SU-DHL-6 (cell line): ENCODE measurements around the gene LIN52.

Source experiments
- H2AFZ ChIP-seq: fragments of 200-600 bp; sonication (generic); 2 replicates; pipeline ENCODE4 v1.6.1; 2014; ENCODE audit warnings: low read depth, mild to moderate bottlenecking, moderate library complexity, mixed read lengths, antibody characterized with exemption, low read length; ENCODE audit not compliant: severe bottlenecking
- H3F3A ChIP-seq: fragments of 200-600 bp; shearing (Covaris generic); 2 replicates; pipeline ENCODE4 v1.6.0; 2016; ENCODE audit warnings: antibody characterized with exemption, mild to moderate bottlenecking; ENCODE audit not compliant: insufficient read depth
- H3K27ac ChIP-seq: fragments of 200-600 bp; sonication (generic); 2 replicates; pipeline ENCODE4 v1.5.1; 2016; ENCODE audit warnings: low read depth, mild to moderate bottlenecking, low read length, moderate library complexity, mixed read lengths
- H3K27me3 ChIP-seq: fragments of 200-600 bp; sonication (generic), shearing (Covaris generic); 2 replicates; pipeline ENCODE4 v1.6.0; 2014; ENCODE audit warnings: mild to moderate bottlenecking, low read length
- H3K36me3 ChIP-seq: fragments of 200-600 bp; sonication (generic); 2 replicates; pipeline ENCODE4 v1.6.1; 2014; ENCODE audit warnings: mild to moderate bottlenecking, low read length, mixed read lengths
- H3K4me2 ChIP-seq: fragments of 300-600, 200-600 bp; shearing (Covaris generic), sonication (generic); 2 replicates; pipeline ENCODE4 v1.6.0; 2014; ENCODE audit warnings: low read length, low read depth, mild to moderate bottlenecking; ENCODE audit not compliant: poor library complexity, severe bottlenecking
- H3K4me3 ChIP-seq: fragments of 200-600 bp; sonication (generic); 2 replicates; pipeline ENCODE4 v1.5.1; 2014; ENCODE audit warnings: antibody characterized with exemption, low read length, mild to moderate bottlenecking, mixed read lengths; ENCODE audit not compliant: insufficient read depth, poor library complexity, severe bottlenecking
- H3K79me2 ChIP-seq: fragments of 200-600 bp; sonication (generic); 2 replicates; pipeline ENCODE4 v1.6.1; 2014; ENCODE audit warnings: mild to moderate bottlenecking, low read length, moderate library complexity; ENCODE audit not compliant: insufficient read depth
- H3K9ac ChIP-seq: fragments of 200-600 bp; sonication (generic); 2 replicates; pipeline ENCODE4 v1.7.0; 2014; ENCODE audit warnings: mild to moderate bottlenecking, low read length
- H3K9me2 ChIP-seq: fragments of 200-600 bp; sonication (generic); replicated peaks from 2 replicates; pipeline ENCODE4 v1.6.1; 2014; ENCODE audit warnings: low read length; ENCODE audit not compliant: insufficient read depth
- H3K9me3 ChIP-seq: fragments of 200-600 bp; sonication (generic); 2 replicates; pipeline ENCODE4 v1.6.1; 2014; ENCODE audit warnings: low read length, mixed read lengths; ENCODE audit not compliant: insufficient read depth
- H4K20me1 ChIP-seq: fragments of 200-600 bp; sonication (generic); 2 replicates; pipeline ENCODE4 v1.6.1; 2014; ENCODE audit warnings: low read depth, mild to moderate bottlenecking, antibody characterized with exemption, low read length, moderate library complexity, mixed read lengths
- EZH2phosphoT487 ChIP-seq: fragments of 200-600 bp; sonication (generic), shearing (Covaris generic); conservative IDR thresholded peaks from 2 replicates; pipeline ENCODE4 v1.6.1; 2018; ENCODE audit warnings: mild to moderate bottlenecking, antibody characterized with exemption, low read length, moderate library complexity, mixed read lengths
- TF ChIP-seq, protein P1 (sequence below): fragments of 200-600 bp; sonication (generic); IDR thresholded peaks from one replicate; pipeline ENCODE4 v1.5.1; 2017; ENCODE audit warnings: antibody characterized with exemption, mild to moderate bottlenecking, low read length, moderate library complexity; ENCODE audit not compliant: insufficient read depth, poor library complexity, severe bottlenecking

The LIN52 gene

DNA sequence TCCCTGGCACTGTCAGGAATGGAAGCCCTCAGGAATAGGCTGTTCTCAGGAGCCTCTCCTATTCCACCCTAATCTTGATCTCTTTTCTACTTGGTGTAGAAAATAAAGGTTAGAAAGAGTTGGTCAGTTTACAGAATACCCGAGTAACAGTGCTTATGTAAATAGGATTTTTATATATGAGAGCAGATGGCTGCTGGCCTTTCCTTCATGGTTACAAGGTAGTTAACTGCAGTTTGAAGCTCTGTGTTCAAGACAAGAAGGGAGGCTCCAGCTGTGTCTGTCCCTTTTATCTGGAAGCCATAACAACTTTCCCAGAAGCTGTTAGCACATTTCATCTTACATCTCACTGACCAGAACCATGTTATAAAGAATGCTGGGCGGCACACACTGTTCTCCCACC is 42.5 kb upstream of the LIN52 start:
- Histone ChIP-seq H2AFZ (no peak overlapping the region), H3K27ac (no peak overlapping the region), H4K20me1 (no peaks in the 10 kb centered on the region), H3F3A (peaks cover 3% of the 10 kb centered on the region; the same call in 1 of the 2 replicates), H3K36me3 (no peaks in the 10 kb centered on the region), H3K9me2 (no peaks in the 10 kb centered on the region), H3K9ac (no peak overlapping the region), H3K4me3 (no peak overlapping the region), H3K4me2 (no peak overlapping the region), H3K79me2 (no peaks in the 10 kb centered on the region), H3K9me3 (no peaks in the 10 kb centered on the region), H3K27me3 (no peaks in the 10 kb centered on the region)
- TF ChIP-seq EZH2phosphoT487, result no peak
- TF ChIP-seq, protein P1, sequence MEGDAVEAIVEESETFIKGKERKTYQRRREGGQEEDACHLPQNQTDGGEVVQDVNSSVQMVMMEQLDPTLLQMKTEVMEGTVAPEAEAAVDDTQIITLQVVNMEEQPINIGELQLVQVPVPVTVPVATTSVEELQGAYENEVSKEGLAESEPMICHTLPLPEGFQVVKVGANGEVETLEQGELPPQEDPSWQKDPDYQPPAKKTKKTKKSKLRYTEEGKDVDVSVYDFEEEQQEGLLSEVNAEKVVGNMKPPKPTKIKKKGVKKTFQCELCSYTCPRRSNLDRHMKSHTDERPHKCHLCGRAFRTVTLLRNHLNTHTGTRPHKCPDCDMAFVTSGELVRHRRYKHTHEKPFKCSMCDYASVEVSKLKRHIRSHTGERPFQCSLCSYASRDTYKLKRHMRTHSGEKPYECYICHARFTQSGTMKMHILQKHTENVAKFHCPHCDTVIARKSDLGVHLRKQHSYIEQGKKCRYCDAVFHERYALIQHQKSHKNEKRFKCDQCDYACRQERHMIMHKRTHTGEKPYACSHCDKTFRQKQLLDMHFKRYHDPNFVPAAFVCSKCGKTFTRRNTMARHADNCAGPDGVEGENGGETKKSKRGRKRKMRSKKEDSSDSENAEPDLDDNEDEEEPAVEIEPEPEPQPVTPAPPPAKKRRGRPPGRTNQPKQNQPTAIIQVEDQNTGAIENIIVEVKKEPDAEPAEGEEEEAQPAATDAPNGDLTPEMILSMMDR, result no peak

DNA sequence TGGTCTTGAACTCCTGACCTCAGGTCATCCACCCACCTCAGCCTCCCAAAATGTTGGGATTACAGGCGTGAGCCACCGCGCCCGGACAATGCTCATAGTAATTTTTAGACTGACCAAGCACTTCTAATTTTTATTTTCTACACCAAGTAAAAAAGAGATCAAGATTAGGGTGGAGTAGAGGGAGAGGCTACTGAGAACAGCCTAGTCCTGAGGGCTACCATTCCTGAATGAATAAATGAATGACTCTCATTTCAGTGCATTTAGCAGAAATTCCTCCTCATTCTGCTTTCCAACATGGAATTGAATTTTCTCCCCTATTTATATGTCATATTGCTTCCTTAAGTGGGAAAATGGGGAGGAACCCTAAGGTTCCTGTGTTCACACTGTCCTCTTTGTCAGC is 39.2 kb upstream of the LIN52 start:
- H3K9ac ChIP-seq, result no peak overlapping the region
- H3K4me2 ChIP-seq, result no peak overlapping the region
- no peaks in the 10 kb centered on the region for H3K36me3 ChIP-seq
- H3K27me3 ChIP-seq, result no peaks in the 10 kb centered on the region
- no peaks in the 10 kb centered on the region for H3K79me2 ChIP-seq
- H3K9me3 ChIP-seq, result no peaks in the 10 kb centered on the region
- no peaks in the 10 kb centered on the region for H4K20me1 ChIP-seq
- no peak for TF ChIP-seq EZH2phosphoT487
- TF ChIP-seq, protein P1, result no peak
- H3K27ac ChIP-seq, result no peak overlapping the region
- H3K9me2 ChIP-seq, result no peaks in the 10 kb centered on the region
- H2AFZ ChIP-seq, result no peak overlapping the region
- no peaks in the 10 kb centered on the region for H3F3A ChIP-seq
- no peak overlapping the region for H3K4me3 ChIP-seq

DNA sequence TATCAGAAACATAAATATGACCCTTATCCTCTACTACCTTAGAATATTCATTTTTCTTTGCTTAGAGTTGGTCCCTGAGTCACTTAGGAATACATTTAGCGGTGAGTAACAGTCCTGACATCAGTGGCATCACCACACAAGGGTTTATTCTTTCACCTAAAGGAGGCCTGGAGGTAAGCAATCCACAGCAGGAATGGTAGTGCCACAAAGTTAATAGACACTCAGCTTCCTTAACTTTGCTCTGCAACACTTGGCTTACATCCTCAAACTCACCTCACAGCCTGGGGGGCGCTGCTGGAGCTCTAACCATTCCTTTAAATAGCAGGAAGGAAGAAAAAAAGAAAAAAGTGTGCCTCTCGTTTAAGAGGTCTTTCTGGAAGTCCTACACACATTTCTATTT is 36.5 kb upstream of the LIN52 start:
- Histone ChIP-seq H3K27ac (no peak overlapping the region), H3K9me3 (no peaks in the 10 kb centered on the region), H3K4me3 (no peak overlapping the region), H3K4me2 (no peak overlapping the region), H3F3A (no peaks in the 10 kb centered on the region), H3K9me2 (no peaks in the 10 kb centered on the region), H3K36me3 (no peaks in the 10 kb centered on the region), H3K79me2 (no peaks in the 10 kb centered on the region), H2AFZ (no peak overlapping the region), H4K20me1 (no peaks in the 10 kb centered on the region), H3K27me3 (no peaks in the 10 kb centered on the region), H3K9ac (no peak overlapping the region)
- TF ChIP-seq, protein P1, result no peak
